Gastrocnemius medialis (tissue), 4 donors: Measurements from ENCODE around the gene CYB5B. TPM values are rescaled to one million over a fixed set of nuclear protein-coding genes. Genes with fewer than 3 reads are reported as not detected.

Experiments
- ATAC-seq, 2 donors: fragments of 150-250 bp; one replicate each; pipeline ENCODE4 v1.9.1; 2016
- DNase-seq, 2 donors: peaks; one replicate each; pipeline ENCODE4 v3.0.0-alpha.2; 2019
- H3K27ac ChIP-seq, 4 donors: fragments of 200-600 bp; sonication (generic); 1 replicate in 1 of 4; 2 replicates in 3 of 4; pipeline ENCODE4 v1.5.1; 2016 to 2018; ENCODE audit warnings: mild to moderate bottlenecking in 2 of 4, moderate library complexity in 1 of 4
- H3K27me3 ChIP-seq, 3 donors: fragments of 200-600 bp; sonication (generic) in 2 of 3; 1 replicate in 1 of 3; 2 replicates in 2 of 3; pipeline versions ENCODE4 v1.5.1 to v1.6.0; 2016 to 2019; ENCODE audit warnings: mild to moderate bottlenecking in 1 of 3, moderate library complexity in 1 of 3
- H3K36me3 ChIP-seq, 2 donors: fragments of 200-600 bp; sonication (generic) in 1 of 2; one replicate each; pipeline ENCODE4 v1.5.1; 2017 to 2018
- H3K4me1 ChIP-seq, 2 donors: fragments of 200-600 bp; sonication (generic) in 1 of 2; one replicate each; pipeline ENCODE4 v1.5.1; 2016 to 2017; ENCODE audit warnings: mild to moderate bottlenecking in 2 of 2
- H3K4me3 ChIP-seq, 4 donors: fragments of 200-600 bp; sonication (generic) in 3 of 4; 1 replicate in 1 of 4; 2 replicates in 3 of 4; pipeline ENCODE4 v1.5.1; 2016 to 2019; ENCODE audit warnings: mild to moderate bottlenecking in 2 of 4
- H3K9me3 ChIP-seq, 3 donors: fragments of 200-600 bp; sonication (generic) in 2 of 3; 1 replicate in 1 of 3; 2 replicates in 2 of 3; pipeline ENCODE4 v1.5.1; 2016 to 2019
- CTCF ChIP-seq, 5 experiments: fragments of 450-650 bp in 3 of 5; fragments of 200-600 bp in 2 of 5; sonication (generic) in 2 of 5; IDR thresholded peaks in 4 of 5; conservative IDR thresholded peaks in 1 of 5; 1 replicate in 4 of 5; 2 replicates in 1 of 5; pipeline ENCODE4 v1.5.1; 2016 to 2019; ENCODE audit warnings: antibody characterized with exemption in 5 of 5, mild to moderate bottlenecking in 3 of 5, moderate library complexity in 3 of 5
- POLR2A ChIP-seq, 2 donors: fragments of 450-650 bp; IDR thresholded peaks; one replicate each; pipeline ENCODE4 v1.6.1; 2017; ENCODE audit warnings: antibody characterized with exemption in 2 of 2, mild to moderate bottlenecking in 2 of 2, moderate library complexity in 2 of 2
- in situ Hi-C, 4 donors: fragments of 200-750 bp; cut with MboI; loops; one replicate each; pipeline versions ENCODE4 v1.15.0 to v1.8.0; 2017; ENCODE audit warnings: low sequenced_read_pairs in 4 of 4
- intact Hi-C: fragments of 100-400 bp; cut with DNase I; formaldehyde crosslinking; loops from one replicate; pipeline ENCODE4 v1.15.1; 2023; ENCODE audit warnings: low total_unique reads
- total RNA-seq, 4 donors: library from RNA; depleted of rRNA; stranded (reverse); fragments of >200 nt; gene quantifications; one replicate each; pipeline versions ENCODE4 v1.1.0 to v1.2.3, GENCODE V29; 2016

The CYB5B gene
- total RNA-seq, 4 donors from 2014 or later: 18.5 to 50.1 (median 26.3) TPM

DNA sequence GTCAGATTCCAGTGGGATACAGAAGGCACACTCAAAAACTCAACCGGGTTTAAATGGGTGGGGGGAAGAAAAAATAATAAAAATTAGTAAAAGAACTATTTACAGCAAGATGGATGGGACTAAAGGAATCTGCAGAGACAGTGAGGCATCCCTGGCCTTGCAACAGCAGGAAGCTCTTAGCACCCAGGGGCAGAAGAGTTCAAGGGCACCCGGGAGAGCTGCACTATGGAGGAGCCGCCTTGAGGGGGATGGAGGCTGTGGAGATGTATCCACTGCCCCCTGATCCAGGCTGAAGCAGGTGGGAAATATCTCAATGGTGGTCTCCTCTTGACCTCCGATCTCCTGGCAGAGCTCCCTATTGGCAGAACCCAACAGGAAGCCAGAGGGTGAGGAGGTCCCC, 72.0 kb downstream of the CYB5B start:
- ATAC-seq (no peak), DNase-seq (no peak)
- TF ChIP-seq POLR2A (IDR thresholded peaks at IDR 0.05) (no peak), CTCF (IDR thresholded peaks at IDR 0.05 in 4 of 5, conservative IDR thresholded peaks at IDR 0.05 in 1 of 5) (no peak)
- in situ Hi-C loops (no loop called here), intact Hi-C loops (no loop called here)
- no peaks in the 10 kb centered on the region for H3K27me3 ChIP-seq
- no peaks in the 10 kb centered on the region for H3K9me3 ChIP-seq
- H3K36me3 ChIP-seq: no peaks in the 10 kb centered on the region
- H3K4me3 ChIP-seq: no peak overlapping the region
- H3K4me1 ChIP-seq: no peaks in the 10 kb centered on the region
- H3K27ac ChIP-seq: no peak overlapping the region

- Histone ChIP-seq H3K36me3 (no peaks in the 10 kb centered on the region), H3K9me3 (no peaks in the 10 kb centered on the region), H3K27ac (no peak overlapping the region), H3K27me3 (no peaks in the 10 kb centered on the region), H3K4me3 (no peak overlapping the region), H3K4me1 (no peaks in the 10 kb centered on the region)
- DNase-seq: no peak
- in situ Hi-C loops (no loop called here), intact Hi-C loops (no loop called here)
- TF ChIP-seq POLR2A (IDR thresholded peaks at IDR 0.05): no peak
- no peak for TF ChIP-seq CTCF (IDR thresholded peaks at IDR 0.05 in 4 of 5, conservative IDR thresholded peaks at IDR 0.05 in 1 of 5)
- ATAC-seq: no peak
Measured at GRCh38 chr16:69496896-69497295, 72.5 kb downstream of the CYB5B start.

DNA sequence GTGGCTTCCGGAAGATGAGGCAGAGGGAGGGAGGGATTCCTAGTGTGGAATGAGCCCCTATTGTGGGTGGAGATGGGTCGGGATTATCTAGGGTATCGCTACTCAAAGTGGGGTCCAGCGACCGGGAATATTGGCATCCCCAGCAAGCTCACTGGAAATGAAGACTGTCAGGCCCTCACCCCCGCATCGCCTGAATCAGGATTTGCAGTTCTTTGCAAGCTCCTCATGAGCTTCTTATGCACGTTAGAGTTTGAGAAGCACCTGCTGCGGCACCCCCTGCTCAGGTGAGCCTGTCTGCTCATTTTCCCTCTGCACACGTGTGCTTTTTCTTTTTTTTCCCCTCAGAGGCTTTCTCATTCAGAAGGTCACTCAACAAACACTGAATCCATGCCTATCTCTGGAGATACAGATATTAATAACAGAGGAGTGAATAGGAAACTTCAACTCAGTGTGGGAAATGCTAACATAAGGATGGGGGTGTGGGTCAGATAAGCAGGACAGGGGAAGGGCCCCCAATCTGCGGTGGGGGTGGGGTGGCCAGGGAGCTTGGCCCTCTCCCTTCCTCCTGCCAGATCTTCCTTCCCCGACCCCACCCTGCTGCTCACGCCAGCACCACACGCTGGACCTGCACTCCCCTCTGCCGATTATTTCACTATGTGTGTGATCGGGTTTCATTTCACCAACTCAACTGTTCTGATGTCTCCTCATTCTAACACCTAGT, 73.6 kb downstream of the CYB5B start:
- in situ Hi-C loops (no loop called here), intact Hi-C loops (no loop called here)
- peaks cover 0 to 4% of the 10 kb centered on the region in 2 donors for H3K4me1 ChIP-seq
- no peaks in the 10 kb centered on the region for H3K36me3 ChIP-seq
- H3K27me3 ChIP-seq: no peaks in the 10 kb centered on the region
- no peaks in the 10 kb centered on the region for H3K9me3 ChIP-seq
- DNase-seq (no peak), ATAC-seq (no peak)
- H3K4me3 ChIP-seq: no peak overlapping the region
- TF ChIP-seq CTCF (IDR thresholded peaks at IDR 0.05 in 4 of 5, conservative IDR thresholded peaks at IDR 0.05 in 1 of 5): no peak
- TF ChIP-seq POLR2A (IDR thresholded peaks at IDR 0.05): no peak
- no peak overlapping the region for H3K27ac ChIP-seq

DNA sequence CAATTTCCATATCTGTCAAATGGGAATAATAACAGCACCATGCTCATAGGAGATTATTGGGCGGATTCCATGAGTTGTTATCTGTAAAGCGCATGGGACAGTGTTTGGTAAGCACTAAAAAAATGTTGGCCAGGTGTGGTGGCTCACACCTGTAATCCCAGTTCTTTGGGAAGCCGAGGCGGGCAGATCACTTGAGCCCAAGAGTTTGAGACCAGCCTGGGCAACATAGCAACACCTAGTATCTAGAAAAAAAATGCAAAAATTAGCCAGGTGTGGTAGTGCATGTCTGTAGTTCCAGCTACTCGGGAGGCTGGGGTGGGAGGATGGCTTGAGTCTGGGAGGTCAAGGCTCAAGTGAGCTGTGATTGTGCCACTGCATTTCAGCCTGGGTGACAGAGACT, 74.5 kb downstream of the CYB5B start:
- ATAC-seq: no peak
- Histone ChIP-seq H3K27me3 (no peaks in the 10 kb centered on the region), H3K4me3 (no peak overlapping the region), H3K27ac (no peak overlapping the region), H3K4me1 (peaks cover 0 to 4% of the 10 kb centered on the region in 2 donors), H3K36me3 (no peaks in the 10 kb centered on the region), H3K9me3 (no peaks in the 10 kb centered on the region)
- intact Hi-C loops (no loop called here), in situ Hi-C loops (no loop called here)
- no peak for TF ChIP-seq CTCF (IDR thresholded peaks at IDR 0.05 in 4 of 5, conservative IDR thresholded peaks at IDR 0.05 in 1 of 5)
- TF ChIP-seq POLR2A (IDR thresholded peaks at IDR 0.05): no peak
- no peak for DNase-seq
